ENCODE results near the gene TMEM190. TPM values are rescaled to one million over a fixed set of nuclear protein-coding genes. Genes with fewer than 3 reads are reported as not detected.

The TMEM190 gene
- total RNA-seq, 4 donors from 2014 or later: not detected

DNA sequence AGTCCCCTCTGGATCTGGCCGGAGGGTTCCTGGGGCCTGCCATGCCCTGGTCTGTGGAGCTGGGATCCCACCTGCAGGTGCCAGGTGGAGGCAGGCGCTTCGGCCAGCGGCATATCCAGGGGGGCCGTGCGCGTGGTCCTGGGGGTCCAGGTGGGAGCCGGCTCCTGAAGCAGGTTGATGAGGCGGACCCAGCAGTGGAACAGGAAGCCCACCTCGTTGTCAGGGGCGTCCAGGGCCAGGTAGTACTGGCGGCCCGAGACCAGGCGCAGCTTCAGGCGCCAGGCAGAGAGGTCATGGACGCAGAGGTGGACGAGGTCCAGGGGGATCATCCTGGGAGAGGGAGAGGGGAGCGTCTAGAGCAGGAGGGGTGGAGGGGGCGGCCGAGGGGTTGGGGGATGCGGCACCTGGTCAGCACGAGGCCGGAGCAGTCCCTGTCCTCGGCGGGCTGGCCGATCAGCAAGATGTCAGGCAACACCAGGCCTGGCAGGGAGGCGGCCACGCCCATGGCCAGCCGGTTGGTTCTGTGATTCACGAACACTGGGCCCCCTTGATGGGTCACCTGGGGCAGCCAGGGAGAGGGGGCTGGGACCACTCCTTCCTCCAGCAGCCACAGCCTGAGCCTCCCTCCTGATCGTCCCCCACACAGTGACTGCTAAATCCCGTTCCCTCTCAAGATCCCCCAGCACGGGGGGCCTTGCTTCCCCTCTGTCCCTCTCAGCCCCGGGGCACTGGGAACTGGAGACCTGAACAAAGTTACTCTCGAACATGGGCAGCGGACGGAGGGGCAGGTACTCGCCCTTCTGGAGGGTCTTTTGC is 14.2 kb upstream of the TMEM190 start:
- H3K27ac ChIP-seq: no peak overlapping the region
- 33 to 68% methylated on average over 1 to 4 of the region's 38 CpGs for WGBS, 2 donors (ENCODE audit: low coverage in 1 of 2)
- H3K27me3 ChIP-seq: peaks cover 72% of the 10 kb centered on the region
- H3K36me3 ChIP-seq: no peaks in the 10 kb centered on the region
- H3K4me3 ChIP-seq: no peak overlapping the region
- ATAC-seq: no peak
- H3K4me1 ChIP-seq: no peaks in the 10 kb centered on the region
- TF ChIP-seq POLR2A (IDR thresholded peaks at IDR 0.05) (no peak), EP300 (IDR thresholded peaks at IDR 0.05) (no peak), POLR2AphosphoS5 (IDR thresholded peaks at IDR 0.05) (no peak)
- TF ChIP-seq, protein P1, sequence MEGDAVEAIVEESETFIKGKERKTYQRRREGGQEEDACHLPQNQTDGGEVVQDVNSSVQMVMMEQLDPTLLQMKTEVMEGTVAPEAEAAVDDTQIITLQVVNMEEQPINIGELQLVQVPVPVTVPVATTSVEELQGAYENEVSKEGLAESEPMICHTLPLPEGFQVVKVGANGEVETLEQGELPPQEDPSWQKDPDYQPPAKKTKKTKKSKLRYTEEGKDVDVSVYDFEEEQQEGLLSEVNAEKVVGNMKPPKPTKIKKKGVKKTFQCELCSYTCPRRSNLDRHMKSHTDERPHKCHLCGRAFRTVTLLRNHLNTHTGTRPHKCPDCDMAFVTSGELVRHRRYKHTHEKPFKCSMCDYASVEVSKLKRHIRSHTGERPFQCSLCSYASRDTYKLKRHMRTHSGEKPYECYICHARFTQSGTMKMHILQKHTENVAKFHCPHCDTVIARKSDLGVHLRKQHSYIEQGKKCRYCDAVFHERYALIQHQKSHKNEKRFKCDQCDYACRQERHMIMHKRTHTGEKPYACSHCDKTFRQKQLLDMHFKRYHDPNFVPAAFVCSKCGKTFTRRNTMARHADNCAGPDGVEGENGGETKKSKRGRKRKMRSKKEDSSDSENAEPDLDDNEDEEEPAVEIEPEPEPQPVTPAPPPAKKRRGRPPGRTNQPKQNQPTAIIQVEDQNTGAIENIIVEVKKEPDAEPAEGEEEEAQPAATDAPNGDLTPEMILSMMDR (IDR thresholded peaks at IDR 0.05): no peak
- H3K9me3 ChIP-seq: no peaks in the 10 kb centered on the region

DNA sequence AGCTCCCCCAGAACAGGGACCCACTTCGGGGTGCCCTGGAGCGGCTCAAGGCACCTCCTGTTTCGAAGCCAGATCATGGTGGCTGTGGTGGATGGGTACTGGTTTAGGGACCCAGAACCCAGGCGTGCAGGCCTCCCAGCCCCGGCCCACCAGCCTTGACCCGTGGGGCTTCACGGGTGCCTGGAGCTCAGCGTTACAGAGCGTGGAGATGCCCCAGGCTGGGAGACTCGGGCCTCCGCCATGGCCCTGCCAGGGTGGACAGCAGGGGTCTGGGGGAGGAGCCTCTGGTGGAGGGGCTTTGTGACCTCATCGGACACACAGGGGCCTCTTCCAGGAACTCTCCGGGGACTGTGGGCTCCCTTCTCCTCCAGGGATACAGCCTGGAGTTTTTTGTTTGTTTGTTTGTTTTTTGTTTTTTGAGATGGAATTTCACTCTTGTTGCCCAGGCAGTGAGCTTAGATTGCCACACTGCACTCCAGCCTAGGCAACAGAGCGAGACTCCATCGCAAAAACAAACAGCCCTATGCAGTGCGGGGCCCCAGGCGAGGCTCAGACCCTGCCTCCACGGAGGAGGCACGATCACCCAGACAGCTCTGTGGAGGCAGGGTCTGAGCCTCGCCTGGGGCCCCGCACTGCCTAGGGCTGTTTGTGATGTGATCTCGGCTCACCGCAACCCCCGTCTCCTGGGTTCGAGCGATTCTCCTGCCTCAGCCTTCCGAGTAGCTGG is 13.5 kb upstream of the TMEM190 start, which contains the start of gene GARIN5B:
Gene GARIN5B, minus strand, starts transcription at position 271 of the 727 bp plus-strand sequence. Its CDS starts 194 bp downstream, at position 77.
- peaks cover 75% of the 10 kb centered on the region for H3K27me3 ChIP-seq
- no peak within 1 kb of the TSS for H3K27ac ChIP-seq
- 50% methylated on average over 2 of the region's 27 CpGs; no CpG with 5 or more reads in 1 of the 2 donors for WGBS, 2 donors (ENCODE audit: low coverage in 1 of 2)
- no peaks in the 10 kb centered on the region for H3K9me3 ChIP-seq
- no peak within 1 kb of the TSS for H3K4me3 ChIP-seq
- no peaks in the 10 kb centered on the region for H3K4me1 ChIP-seq
- TF ChIP-seq POLR2AphosphoS5 (IDR thresholded peaks at IDR 0.05) (no peak), POLR2A (IDR thresholded peaks at IDR 0.05) (no peak), EP300 (IDR thresholded peaks at IDR 0.05) (no peak)
- TF ChIP-seq, protein P1 (IDR thresholded peaks at IDR 0.05): no peak
- no peaks in the 10 kb centered on the region for H3K36me3 ChIP-seq
- no peak for ATAC-seq

GRCh38 chr19:55365245-55365644 is 11.4 kb upstream of the TMEM190 start:
- TF ChIP-seq POLR2AphosphoS5 (IDR thresholded peaks at IDR 0.05) (no peak), EP300 (IDR thresholded peaks at IDR 0.05) (no peak), POLR2A (IDR thresholded peaks at IDR 0.05) (no peak)
- TF ChIP-seq, protein P1 (IDR thresholded peaks at IDR 0.05): no peak
- no peak for ATAC-seq
- no peak overlapping the region for H3K4me3 ChIP-seq

GRCh38 chr19:55365964-55366363 is 10.7 kb upstream of the TMEM190 start:
- Histone ChIP-seq H3K36me3 (no peaks in the 10 kb centered on the region), H3K4me3 (no peak overlapping the region), H3K27me3 (peaks cover 85% of the 10 kb centered on the region), H3K9me3 (no peaks in the 10 kb centered on the region), H3K27ac (no peak overlapping the region), H3K4me1 (peaks cover 0 to 21% (median 10%) of the 10 kb centered on the region in 3 donors)
- TF ChIP-seq POLR2A (IDR thresholded peaks at IDR 0.05): no peak
- no peak for TF ChIP-seq EP300 (IDR thresholded peaks at IDR 0.05)
- ATAC-seq: no peak
- WGBS, 2 donors (ENCODE audit: low coverage in 1 of 2): 71 to 86% methylated on average over 6 of the region's 19 CpGs

More at GRCh38 chr19:55365245-55365644, 11.4 kb upstream of the TMEM190 start:
- Histone ChIP-seq H3K36me3 (no peaks in the 10 kb centered on the region), H3K9me3 (no peaks in the 10 kb centered on the region), H3K4me1 (peaks cover 0 to 18% (median 9%) of the 10 kb centered on the region in 3 donors), H3K27me3 (peaks cover 84% of the 10 kb centered on the region), H3K27ac (no peak overlapping the region)
- 78 to 96% methylated on average over 5 to 7 of the region's 8 CpGs for WGBS, 2 donors (ENCODE audit: low coverage in 1 of 2)

DNA sequence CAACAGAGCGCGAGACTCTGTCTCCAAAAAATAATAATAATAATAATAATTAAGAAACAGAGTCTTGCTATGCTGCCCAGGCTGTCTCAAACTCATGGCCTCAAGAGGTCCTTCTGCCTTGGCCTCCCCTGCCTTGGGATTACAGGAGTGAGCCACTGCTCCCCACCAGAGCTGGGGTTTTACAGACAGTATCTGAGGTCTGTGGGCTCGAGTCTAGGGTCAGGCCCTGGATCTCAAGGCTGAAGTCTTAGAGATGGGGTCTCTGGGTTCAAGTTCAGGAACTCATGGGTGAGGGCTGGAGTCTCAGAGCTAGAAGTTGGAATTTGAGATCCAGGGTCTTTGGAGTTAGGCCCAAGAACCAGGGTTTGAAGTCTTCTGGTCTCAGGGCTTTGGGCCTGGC is 9.8 kb upstream of the TMEM190 start:
- H3K36me3 ChIP-seq: no peaks in the 10 kb centered on the region
- ATAC-seq: no peak
- 90% methylated on average over 2 of the region's 3 CpGs; no CpG with 5 or more reads in 1 of the 2 donors for WGBS, 2 donors (ENCODE audit: low coverage in 1 of 2)

More for the DNA sequence above, 9.8 kb upstream of the TMEM190 start:
- no peak overlapping the region for H3K27ac ChIP-seq
- H3K4me1 ChIP-seq: peaks cover 0 to 21% (median 10%) of the 10 kb centered on the region in 3 donors
- no peak overlapping the region for H3K4me3 ChIP-seq
- H3K9me3 ChIP-seq: no peaks in the 10 kb centered on the region
- TF ChIP-seq, protein P1 (IDR thresholded peaks at IDR 0.05): no peak
- TF ChIP-seq EP300 (IDR thresholded peaks at IDR 0.05): no peak
- no peak for TF ChIP-seq POLR2A (IDR thresholded peaks at IDR 0.05)
- no peak for TF ChIP-seq POLR2AphosphoS5 (IDR thresholded peaks at IDR 0.05)
- H3K27me3 ChIP-seq: peaks cover 85% of the 10 kb centered on the region

Measured in gastroesophageal sphincter (tissue), 4 donors.